Mesenchymal stem cell (in vitro differentiated cells and primary cell): Measurements from ENCODE around the gene ABCG1.

Source experiments
- DNase-seq: peaks from one replicate; pipeline ENCODE4 v3.0.0-alpha.2; 2013
- H2AFZ ChIP-seq: one replicate; pipeline ENCODE4 v1.6.1; 2013; ENCODE audit warnings: low read depth, mild to moderate bottlenecking, control low read depth, inconsistent platforms, low read length, moderate library complexity
- H2AK5ac ChIP-seq: 2 replicates; pipeline ENCODE4 v1.6.1; 2013; ENCODE audit warnings: low read length, moderate library complexity, mild to moderate bottlenecking, inconsistent platforms; ENCODE audit not compliant: severe bottlenecking
- H2BK120ac ChIP-seq: one replicate; pipeline ENCODE4 v1.6.1; 2013; ENCODE audit warnings: low read depth, mild to moderate bottlenecking, inconsistent platforms, low read length, moderate library complexity
- H2BK12ac ChIP-seq, 2 experiments: one replicate each; pipeline ENCODE4 v1.6.1; 2013; ENCODE audit warnings: inconsistent platforms in 2 of 2, low read length in 2 of 2, mild to moderate bottlenecking in 2 of 2, moderate library complexity in 2 of 2, control low read depth in 1 of 2
- H2BK15ac ChIP-seq: one replicate; pipeline ENCODE4 v1.6.1; 2013; ENCODE audit warnings: mild to moderate bottlenecking, low read depth, inconsistent platforms; ENCODE audit not compliant: poor library complexity, severe bottlenecking
- H2BK5ac ChIP-seq: 2 replicates; pipeline ENCODE4 v1.6.1; 2013; ENCODE audit warnings: low read depth, mild to moderate bottlenecking, low read length, control low read depth, inconsistent platforms; ENCODE audit not compliant: poor library complexity, severe bottlenecking
- H3K14ac ChIP-seq, 2 experiments: one replicate each; pipeline ENCODE4 v1.6.1; 2013; ENCODE audit warnings: inconsistent platforms in 2 of 2, low read length in 2 of 2, control low read depth in 1 of 2, mild to moderate bottlenecking in 1 of 2, moderate library complexity in 1 of 2
- H3K18ac ChIP-seq, 2 experiments: one replicate each; pipeline ENCODE4 v1.6.1; 2013; ENCODE audit warnings: inconsistent platforms in 2 of 2, low read length in 2 of 2, control low read depth in 1 of 2, low read depth in 1 of 2, mild to moderate bottlenecking in 1 of 2
- H3K23ac ChIP-seq, 2 experiments: one replicate each; pipeline ENCODE4 v1.6.1; 2013; ENCODE audit warnings: inconsistent platforms in 2 of 2, low read length in 2 of 2, mild to moderate bottlenecking in 2 of 2, moderate library complexity in 2 of 2, control low read depth in 1 of 2
- H3K27ac ChIP-seq: 2 replicates; pipeline ENCODE4 v1.5.1; 2013; ENCODE audit warnings: mild to moderate bottlenecking, moderate library complexity, low read length, control low read depth, inconsistent platforms; ENCODE audit not compliant: poor library complexity, severe bottlenecking
- H3K27me3 ChIP-seq, 2 experiments: 2 replicates each; pipeline versions ENCODE4 v1.6.1 to v1.7.0; 2013; ENCODE audit warnings: low read length in 2 of 2, mild to moderate bottlenecking in 2 of 2, moderate library complexity in 2 of 2, control low read depth in 1 of 2, inconsistent platforms in 1 of 2; ENCODE audit not compliant: control insufficient read depth in 1 of 2, insufficient read depth in 1 of 2
- H3K36me3 ChIP-seq, 2 experiments: 2 replicates each; pipeline versions ENCODE4 v1.6.1 to v1.7.0; 2013; ENCODE audit warnings: low read length in 2 of 2, control low read depth in 1 of 2, inconsistent platforms in 1 of 2, low read depth in 1 of 2, mild to moderate bottlenecking in 1 of 2; ENCODE audit not compliant: insufficient read depth in 2 of 2, control insufficient read depth in 1 of 2
- H3K4ac ChIP-seq, 2 experiments: one replicate each; pipeline ENCODE4 v1.6.1; 2013; ENCODE audit warnings: inconsistent platforms in 2 of 2, low read length in 2 of 2, mild to moderate bottlenecking in 2 of 2, moderate library complexity in 2 of 2, control low read depth in 1 of 2, low read depth in 1 of 2
- H3K4me1 ChIP-seq: 2 replicates; pipeline ENCODE4 v1.6.1; 2013; ENCODE audit warnings: low read depth, low read length, control low read depth; ENCODE audit not compliant: control insufficient read depth, insufficient read depth
- H3K4me2 ChIP-seq: 2 replicates; pipeline ENCODE4 v1.6.1; 2013; ENCODE audit warnings: low read length, mild to moderate bottlenecking, inconsistent platforms; ENCODE audit not compliant: poor library complexity, severe bottlenecking
- H3K4me3 ChIP-seq, 2 experiments: 2 replicates each; pipeline versions ENCODE4 v1.5.1 to v1.7.0; 2013; ENCODE audit warnings: low read length in 2 of 2, mild to moderate bottlenecking in 2 of 2, control low read depth in 1 of 2, low read depth in 1 of 2; ENCODE audit not compliant: insufficient read depth in 1 of 2
- H3K79me1 ChIP-seq: replicated peaks from 2 replicates; pipeline ENCODE4 v1.6.1; 2013; ENCODE audit warnings: mild to moderate bottlenecking, control low read depth, low read length, inconsistent platforms; ENCODE audit not compliant: poor library complexity, severe bottlenecking
- H3K9ac ChIP-seq: 2 replicates; pipeline ENCODE4 v1.7.0; 2013; ENCODE audit warnings: mild to moderate bottlenecking, low read length, moderate library complexity
- H3K9me3 ChIP-seq: 2 replicates; pipeline ENCODE4 v1.7.0; 2013; ENCODE audit warnings: mild to moderate bottlenecking, low read length; ENCODE audit not compliant: control insufficient read depth
- H4K8ac ChIP-seq: one replicate; pipeline ENCODE4 v1.6.1; 2013; ENCODE audit warnings: inconsistent platforms, mild to moderate bottlenecking, low read length, moderate library complexity
- H4K91ac ChIP-seq: one replicate; pipeline ENCODE4 v1.6.1; 2013; ENCODE audit warnings: mild to moderate bottlenecking, low read length, inconsistent platforms
- WGBS: methylation state at CpG from one replicate; pipeline ENCODE4 v1.1.7; 2013; ENCODE audit warnings: mixed read lengths; 5-methylcytosine and 5-hydroxymethylcytosine counted together

Gene ABCG1

DNA sequence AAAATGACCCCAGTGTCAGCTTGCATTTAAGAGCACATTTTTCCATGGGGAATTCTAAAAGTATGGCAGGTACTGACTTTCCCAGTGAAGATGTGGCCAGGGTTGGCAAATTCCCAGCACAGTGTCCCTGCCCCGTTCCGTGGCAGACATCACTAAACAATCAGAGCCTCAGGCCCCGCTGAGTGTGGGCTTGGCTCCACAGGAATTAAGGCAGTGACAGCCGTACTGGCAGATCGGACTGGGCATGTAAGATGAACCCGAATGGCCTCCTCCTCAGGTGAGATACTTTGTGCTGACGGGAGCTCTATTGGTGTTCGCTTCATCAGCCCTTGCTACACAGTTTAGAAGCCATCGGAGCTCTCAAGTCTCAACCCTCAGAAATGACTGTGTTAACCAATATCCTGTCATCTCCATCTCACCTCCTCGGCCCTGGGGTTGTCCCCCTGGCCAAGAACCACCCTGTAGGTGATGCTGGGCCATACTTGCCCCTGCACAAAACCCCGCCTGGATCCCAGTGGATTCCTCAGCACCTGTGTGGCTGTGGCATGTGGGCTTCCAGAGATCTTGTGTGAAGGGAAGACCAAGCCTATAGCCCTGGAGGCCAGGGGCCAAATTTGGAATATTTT is 29.0 kb upstream of the ABCG1 start:
- no peak overlapping the region for H3K4ac ChIP-seq
- no peak overlapping the region for H2BK12ac ChIP-seq
- no peak overlapping the region for H2BK15ac ChIP-seq
- no peak overlapping the region for H3K18ac ChIP-seq
- no peak overlapping the region for H3K9ac ChIP-seq
- H3K36me3 ChIP-seq, result no peaks in the 10 kb centered on the region
- no peaks in the 10 kb centered on the region for H3K79me1 ChIP-seq
- H2BK5ac ChIP-seq, result no peak overlapping the region
- no peak overlapping the region for H3K4me3 ChIP-seq
- H3K9me3 ChIP-seq, result no peaks in the 10 kb centered on the region
- no peaks in the 10 kb centered on the region for H3K4me1 ChIP-seq
- H3K14ac ChIP-seq, result no peak overlapping the region
- H2BK120ac ChIP-seq, result no peak overlapping the region
- no peak overlapping the region for H3K23ac ChIP-seq
- H3K27ac ChIP-seq, result no peak overlapping the region
- H4K8ac ChIP-seq, result no peak overlapping the region
- no peak overlapping the region for H3K4me2 ChIP-seq
- DNase-seq, result no peak
- H3K27me3 ChIP-seq, result peaks cover 24 to 48% of the 10 kb centered on the region in 2 experiments
- H2AFZ ChIP-seq, result no peak overlapping the region
- no peak overlapping the region for H2AK5ac ChIP-seq
- WGBS, result 85% methylated on average over 11 of the region's 11 CpGs
- H4K91ac ChIP-seq, result no peak overlapping the region

DNA sequence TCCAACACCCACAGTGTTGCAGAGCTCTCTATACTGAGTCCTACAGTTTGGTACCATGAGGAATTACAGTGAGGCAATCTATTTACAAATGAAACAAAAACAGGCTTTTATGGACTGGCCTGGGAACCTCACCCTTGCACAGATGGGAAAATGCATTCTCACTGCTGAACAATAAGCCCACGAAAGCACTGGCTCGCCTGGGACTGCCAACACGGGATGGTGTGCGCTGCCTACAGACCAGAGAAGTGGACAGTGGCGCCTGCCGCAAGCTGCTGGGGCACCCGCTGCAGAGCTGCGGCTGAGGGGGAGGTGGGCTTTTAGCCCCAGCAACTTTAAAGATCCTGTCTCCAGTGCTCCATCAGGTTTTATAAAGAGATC is 28.5 kb upstream of the ABCG1 start:
- Histone ChIP-seq H3K23ac (no peak overlapping the region), H3K4me1 (no peaks in the 10 kb centered on the region), H3K4ac (no peak overlapping the region), H3K79me1 (no peaks in the 10 kb centered on the region), H2BK5ac (no peak overlapping the region), H3K4me3 (no peak overlapping the region), H3K4me2 (no peak overlapping the region), H2BK120ac (no peak overlapping the region), H3K9ac (no peak overlapping the region), H2AK5ac (no peak overlapping the region), H3K18ac (no peak overlapping the region), H3K36me3 (no peaks in the 10 kb centered on the region), H4K8ac (no peak overlapping the region), H3K27ac (no peak overlapping the region), H2BK12ac (no peak overlapping the region), H3K27me3 (peaks cover 24 to 49% of the 10 kb centered on the region in 2 experiments), H2BK15ac (no peak overlapping the region), H4K91ac (no peak overlapping the region), H2AFZ (no peak overlapping the region), H3K14ac (no peak overlapping the region), H3K9me3 (no peaks in the 10 kb centered on the region)
- DNase-seq, result no peak
- 93% methylated on average over 8 of the region's 8 CpGs for WGBS

DNA sequence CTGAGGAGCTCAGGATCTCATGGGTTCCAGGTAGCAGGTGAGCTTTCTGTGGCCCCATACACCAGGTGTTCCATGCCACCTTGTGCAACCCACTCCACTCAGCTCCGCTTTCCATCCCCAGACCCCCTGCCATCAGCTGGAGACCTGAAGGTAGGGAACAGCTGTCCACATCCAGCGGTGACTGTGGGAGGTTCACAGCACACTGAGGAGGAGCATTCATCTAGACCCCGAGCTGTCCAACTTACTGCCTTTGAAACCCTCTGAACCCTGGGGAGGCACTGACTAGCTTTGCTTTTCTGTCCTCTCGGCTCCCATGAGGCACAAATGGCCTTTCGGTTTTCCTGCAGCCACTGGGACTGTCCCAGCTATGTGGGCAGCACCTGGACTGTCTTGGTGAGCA is 27.9 kb upstream of the ABCG1 start:
- H4K8ac ChIP-seq, result no peak overlapping the region
- no peak overlapping the region for H3K4ac ChIP-seq
- H3K27me3 ChIP-seq, result peaks cover 24 to 49% of the 10 kb centered on the region in 2 experiments
- no peak overlapping the region for H2BK12ac ChIP-seq
- no peak overlapping the region for H3K4me2 ChIP-seq
- H3K23ac ChIP-seq, result no peak overlapping the region
- 89% methylated on average over 4 of the region's 5 CpGs for WGBS
- H4K91ac ChIP-seq, result no peak overlapping the region
- H2BK5ac ChIP-seq, result no peak overlapping the region
- H2BK120ac ChIP-seq, result no peak overlapping the region
- no peaks in the 10 kb centered on the region for H3K79me1 ChIP-seq
- H3K36me3 ChIP-seq, result no peaks in the 10 kb centered on the region
- peak overlapping the region; percentile 10 for H2AFZ ChIP-seq
- no peak overlapping the region for H2AK5ac ChIP-seq
- DNase-seq, result no peak
- H3K18ac ChIP-seq, result no peak overlapping the region
- H2BK15ac ChIP-seq, result no peak overlapping the region
- no peaks in the 10 kb centered on the region for H3K4me1 ChIP-seq
- no peak overlapping the region for H3K4me3 ChIP-seq
- no peak overlapping the region for H3K14ac ChIP-seq
- no peak overlapping the region for H3K27ac ChIP-seq
- no peak overlapping the region for H3K9ac ChIP-seq
- no peaks in the 10 kb centered on the region for H3K9me3 ChIP-seq

DNA sequence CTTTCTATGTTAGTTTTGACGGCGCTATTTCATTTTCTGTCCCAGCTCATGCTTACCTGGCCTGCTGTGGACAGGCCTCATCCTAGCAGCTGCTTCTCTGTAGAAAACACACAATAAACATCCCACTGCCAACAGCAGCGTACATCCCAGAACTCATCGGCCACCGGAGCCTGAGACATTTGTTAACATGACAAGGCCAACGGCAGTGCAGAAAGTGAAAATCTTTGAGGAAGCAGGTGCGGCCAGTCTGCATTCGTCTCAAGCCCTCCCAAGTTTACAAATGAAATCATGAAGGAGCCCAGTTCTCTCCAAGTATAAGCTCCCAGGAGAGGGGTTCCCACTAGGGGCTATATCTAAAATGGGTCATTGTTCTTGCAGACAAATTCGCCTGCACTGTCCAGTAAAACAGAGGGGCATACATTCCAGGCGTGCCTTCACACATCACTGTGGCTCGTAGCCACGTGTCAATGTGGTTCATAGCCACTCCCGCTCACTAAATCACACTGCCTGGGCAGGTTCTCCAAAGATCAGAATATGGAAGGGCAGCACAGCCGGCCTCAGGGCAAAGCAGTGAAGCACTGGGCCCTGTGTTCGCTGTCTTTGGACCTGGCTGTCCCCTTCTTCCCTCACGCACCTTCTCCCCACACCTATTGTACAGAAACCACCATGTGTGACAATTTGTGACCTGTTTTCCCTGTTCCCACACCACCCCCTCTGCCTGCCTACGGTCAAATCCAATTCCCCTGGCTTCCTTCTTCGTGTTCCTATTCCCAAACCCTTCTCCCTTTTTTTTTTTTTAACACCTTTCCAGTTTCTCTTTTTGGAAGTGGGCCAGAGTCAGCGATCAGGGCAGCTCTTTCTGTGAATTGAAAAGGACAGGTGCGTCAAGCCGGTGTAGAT is 27.0 kb upstream of the ABCG1 start:
- H2BK5ac ChIP-seq, result no peak overlapping the region
- H3K4ac ChIP-seq, result no peak overlapping the region
- WGBS, result 80% methylated on average over 21 of the region's 21 CpGs
- H2BK120ac ChIP-seq, result no peak overlapping the region
- peaks cover 24 to 49% of the 10 kb centered on the region in 2 experiments for H3K27me3 ChIP-seq
- H4K91ac ChIP-seq, result no peak overlapping the region
- H3K18ac ChIP-seq, result no peak overlapping the region
- DNase-seq, result no peak
- H2AK5ac ChIP-seq, result no peak overlapping the region
- H3K23ac ChIP-seq, result no peak overlapping the region
- no peak overlapping the region for H3K27ac ChIP-seq
- no peak overlapping the region for H2AFZ ChIP-seq
- H2BK15ac ChIP-seq, result no peak overlapping the region
- H4K8ac ChIP-seq, result no peak overlapping the region
- no peaks in the 10 kb centered on the region for H3K9me3 ChIP-seq
- H3K9ac ChIP-seq, result no peak overlapping the region
- no peaks in the 10 kb centered on the region for H3K79me1 ChIP-seq
- no peak overlapping the region for H3K14ac ChIP-seq
- no peaks in the 10 kb centered on the region for H3K4me1 ChIP-seq
- H3K4me2 ChIP-seq, result no peak overlapping the region
- no peaks in the 10 kb centered on the region for H3K36me3 ChIP-seq
- H3K4me3 ChIP-seq, result no peak overlapping the region
- no peak overlapping the region for H2BK12ac ChIP-seq
